HCEC 1CT (cell line): ENCODE measurements around the gene TJP1.
"Not testable (repeated sequence)": the region's sequence is repeated elsewhere in the genome, so short reads cannot be mapped to it uniquely, and the experiment has no call there.

Experiments
- DNase-seq: peaks from one replicate; pipeline ENCODE4 v3.0.0-alpha.2; 2017

TJP1 gene

DNA sequence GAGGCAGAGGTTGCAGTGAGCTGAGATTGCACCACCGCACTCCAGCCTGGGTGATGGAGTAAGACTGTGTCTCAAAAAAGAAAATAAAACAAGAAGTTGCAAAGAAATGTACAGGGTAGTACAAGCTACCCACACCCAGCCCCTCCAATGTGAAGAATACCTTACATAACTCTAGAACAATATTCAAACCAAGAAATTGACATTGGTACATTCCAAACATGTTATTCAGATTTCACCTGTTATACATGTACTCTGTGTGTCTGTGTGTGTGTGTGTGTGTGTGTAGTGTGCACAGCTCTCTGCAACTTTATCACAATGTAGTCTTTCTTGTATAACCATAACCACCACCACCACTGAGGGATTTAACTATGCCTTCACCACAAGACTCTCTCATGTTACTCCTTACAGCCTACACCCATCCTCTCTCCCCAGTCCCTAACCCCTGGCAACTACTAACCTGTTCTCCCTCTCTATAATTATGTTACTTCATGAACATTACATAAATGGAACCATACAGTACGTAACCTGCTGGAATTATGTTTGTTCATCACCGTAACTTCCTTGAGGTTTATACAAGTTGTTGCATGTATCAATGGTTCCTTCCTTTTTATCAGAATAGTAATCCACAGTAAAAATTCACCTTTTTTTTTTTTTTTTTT is 16.2 kb upstream of the TJP1 start:
- no peak for DNase-seq

DNA sequence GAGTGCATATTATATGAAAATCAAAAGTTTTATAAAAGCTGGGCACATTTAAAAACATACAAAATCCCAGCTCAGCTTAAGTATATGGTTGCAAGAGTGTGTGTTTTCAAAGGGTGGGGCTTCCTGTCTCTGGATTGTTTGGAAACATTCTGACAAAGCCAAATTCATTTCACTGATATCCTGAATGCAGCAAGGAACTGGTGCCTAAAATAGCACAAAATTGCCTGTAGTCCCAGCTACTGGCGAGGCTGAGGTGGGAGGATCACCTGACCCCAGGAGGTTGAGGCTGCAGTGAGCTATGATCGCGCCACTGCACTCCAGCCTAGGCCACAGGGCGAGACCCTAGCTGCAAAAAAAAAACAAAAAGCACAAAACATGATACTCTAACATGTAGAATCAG is 13.0 kb upstream of the TJP1 start:
- no peak for DNase-seq

DNA sequence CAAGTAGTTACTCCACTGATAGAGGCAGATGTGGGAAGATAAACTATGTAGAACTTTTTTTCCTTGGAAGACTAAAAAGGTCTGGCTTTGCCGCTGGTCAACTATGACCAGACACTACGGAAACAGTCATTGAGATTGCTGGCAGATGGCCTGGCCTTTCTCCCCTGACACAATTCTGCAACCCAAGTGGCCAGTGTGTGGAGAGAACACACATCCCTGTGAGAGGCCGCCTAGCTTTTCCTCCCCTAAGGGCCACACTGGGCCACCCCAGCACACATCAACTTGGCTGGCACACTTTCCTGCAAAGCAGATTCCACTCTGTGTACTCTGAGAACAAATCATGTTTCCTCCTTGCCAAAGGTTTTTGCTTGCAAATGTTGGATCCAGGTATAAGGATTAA is 10.4 kb upstream of the TJP1 start:
- DNase-seq: no peak

DNA sequence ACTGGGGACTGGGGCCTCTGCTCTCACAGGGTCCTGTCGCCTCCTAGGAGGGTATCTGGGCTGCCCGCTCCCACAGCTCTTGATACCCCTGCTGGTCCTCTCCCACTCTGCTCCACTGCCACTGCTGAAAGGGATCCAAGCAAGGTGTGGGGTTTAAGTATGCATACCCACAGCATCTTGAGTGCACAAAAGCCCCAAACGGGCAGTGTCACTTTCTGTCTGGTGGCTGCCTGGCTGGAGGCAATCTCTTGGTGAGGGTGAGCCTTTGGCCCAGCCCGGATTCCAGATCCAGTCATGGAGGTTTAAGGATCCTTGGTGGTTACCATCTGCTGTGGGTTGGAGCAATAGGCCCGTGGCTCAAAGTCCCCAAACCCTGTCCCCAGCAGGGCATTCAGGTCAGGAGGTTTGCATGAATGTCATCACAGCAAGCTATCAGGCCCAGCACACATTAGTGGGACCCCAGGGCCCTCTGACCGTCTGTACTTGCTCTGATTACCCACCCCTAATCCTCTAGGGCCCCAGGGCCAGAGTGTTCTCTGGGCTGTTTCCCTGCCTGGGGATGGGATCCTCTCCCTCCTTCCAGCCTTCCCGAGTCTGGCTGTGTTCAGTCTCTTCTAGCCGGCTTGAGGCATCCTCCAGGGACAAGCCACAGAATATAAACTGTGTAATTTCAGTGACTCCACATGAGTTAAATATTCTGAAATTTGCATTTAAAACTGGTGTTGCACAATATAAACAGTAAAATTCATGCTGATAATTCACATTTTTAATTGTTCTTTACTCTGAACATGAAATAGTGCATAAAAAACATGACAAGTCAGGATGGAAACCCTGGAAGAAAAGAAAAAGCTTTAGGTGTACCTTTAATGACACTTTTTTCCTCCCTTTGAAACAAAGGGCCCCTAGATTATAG is 4.9 kb upstream of the TJP1 start:
- DNase-seq: no peak

DNA sequence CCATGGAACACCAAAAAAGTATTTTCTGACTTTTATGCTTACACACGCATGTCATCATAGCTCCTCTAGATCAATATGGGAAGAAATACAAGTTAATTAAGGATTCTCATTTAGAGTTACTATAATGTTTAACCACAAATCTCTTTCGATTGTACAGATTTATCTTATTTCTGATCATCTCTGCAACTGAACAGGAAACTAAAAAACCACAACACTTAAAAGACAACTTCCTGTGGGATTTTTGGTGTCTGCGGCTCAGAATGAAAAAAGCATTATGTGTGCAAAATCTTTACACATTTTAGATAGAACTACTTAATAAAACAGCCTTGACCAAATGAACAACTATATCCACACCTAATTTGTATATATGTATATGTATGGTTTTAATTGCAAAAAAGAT is 3.0 kb upstream of the TJP1 start:
- DNase-seq: no peak

DNA sequence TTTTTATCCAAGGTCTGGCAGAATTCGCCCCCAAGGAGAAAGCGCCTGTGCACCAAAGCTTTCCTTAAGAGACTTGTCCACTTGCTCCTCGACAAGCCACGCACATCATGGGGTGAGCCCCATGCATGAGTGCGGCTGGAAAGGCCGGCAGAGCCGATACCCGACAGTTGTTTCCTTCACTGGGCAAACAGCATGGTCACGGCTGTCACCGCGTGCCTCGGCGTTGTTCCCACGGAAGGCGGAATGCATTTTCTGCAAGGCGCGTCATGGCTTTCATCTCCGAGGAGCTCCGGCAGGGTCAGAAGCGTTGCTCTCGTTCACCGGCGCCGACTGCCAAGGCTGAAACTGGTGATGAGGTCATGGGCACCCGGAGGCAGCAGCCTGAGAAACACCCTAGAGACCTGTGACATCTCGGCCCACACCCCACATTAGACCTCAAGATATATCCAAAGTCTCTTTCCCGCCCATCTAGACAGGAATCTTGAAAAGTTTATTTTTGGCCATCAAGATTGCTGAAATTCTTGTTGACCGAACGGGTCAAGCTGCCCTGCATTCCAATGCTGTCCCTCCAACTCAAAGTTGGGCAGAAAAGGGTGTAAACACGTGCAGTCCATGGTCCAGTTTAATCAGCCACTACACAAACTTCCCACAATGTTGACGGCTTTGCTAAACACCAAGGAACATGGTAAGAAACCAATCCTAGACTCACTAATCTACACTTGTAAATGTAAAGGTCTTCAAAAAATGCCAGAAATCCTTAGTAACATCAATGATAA is 604 bp upstream of the TJP1 start:
- peak; percentile 78 for DNase-seq

DNA sequence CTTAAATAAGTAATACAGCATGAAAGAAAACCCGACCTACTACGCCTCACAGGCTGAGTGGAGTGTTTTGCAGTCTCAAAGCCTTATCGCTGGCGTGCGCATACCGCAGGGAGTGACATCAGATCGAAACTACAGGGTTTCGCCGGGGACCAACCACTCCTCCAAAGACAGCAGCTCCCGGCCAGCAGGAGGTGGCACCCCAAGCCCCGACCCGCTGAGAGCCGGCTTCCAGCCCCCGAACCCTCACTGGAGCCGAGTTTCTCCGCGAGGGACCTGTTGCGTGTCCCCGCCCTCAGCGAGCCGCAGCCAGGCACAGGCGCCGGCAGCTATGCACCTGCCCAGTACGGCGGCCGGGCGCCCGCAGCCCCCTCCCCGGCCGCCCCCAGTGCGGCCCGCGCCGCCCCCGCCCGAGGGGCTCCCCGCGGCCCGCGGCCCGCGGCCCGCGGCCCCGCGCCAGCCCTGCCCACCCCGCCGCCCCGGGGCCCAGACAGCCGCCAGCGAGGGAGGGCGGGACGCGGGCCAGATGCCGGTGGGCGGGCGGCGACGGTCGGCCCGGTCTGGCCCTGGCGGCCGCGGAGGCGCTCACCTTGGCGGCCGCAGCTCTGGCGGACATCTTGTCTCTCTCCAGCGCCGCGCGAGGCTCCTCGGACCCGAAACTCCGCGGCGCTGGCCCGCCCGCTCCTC is 710 bp downstream of the TJP1 start:
- peak; percentile 85 for DNase-seq

DNA sequence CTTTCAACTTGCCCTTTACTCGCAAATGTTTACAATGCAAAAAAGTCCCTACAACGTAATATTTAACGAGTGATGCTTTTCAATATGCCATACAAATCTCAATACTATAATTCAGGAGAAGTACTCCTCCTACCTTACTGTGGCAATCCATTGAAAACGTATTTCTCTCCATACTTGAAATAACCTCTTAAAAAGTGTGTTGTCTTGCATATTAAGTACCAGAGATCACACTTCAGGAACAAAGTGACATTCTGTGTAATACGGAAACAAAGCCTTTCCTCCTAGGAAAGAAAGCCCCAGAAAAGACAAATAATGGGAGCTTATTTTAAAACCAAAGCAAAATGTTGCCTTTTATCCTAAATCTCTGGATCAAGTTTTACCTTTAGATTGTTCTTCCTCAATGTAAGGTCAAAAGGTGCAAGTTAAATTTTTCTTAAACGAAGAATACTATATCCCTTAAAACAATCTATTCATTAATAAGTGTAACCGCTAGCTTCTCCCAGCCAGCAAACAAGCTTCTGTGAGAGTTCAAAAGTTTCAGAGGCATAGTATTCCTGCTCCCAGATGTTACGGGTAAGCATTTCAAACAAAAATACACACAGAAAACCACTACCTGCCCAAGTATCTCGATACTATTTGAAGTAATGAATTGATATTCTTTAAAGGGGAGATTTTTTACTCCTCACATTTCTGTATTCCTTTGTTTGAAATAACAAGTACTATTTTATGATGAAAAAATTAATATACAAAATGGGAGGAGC is 1.7 kb downstream of the TJP1 start:
- no peak for DNase-seq

DNA sequence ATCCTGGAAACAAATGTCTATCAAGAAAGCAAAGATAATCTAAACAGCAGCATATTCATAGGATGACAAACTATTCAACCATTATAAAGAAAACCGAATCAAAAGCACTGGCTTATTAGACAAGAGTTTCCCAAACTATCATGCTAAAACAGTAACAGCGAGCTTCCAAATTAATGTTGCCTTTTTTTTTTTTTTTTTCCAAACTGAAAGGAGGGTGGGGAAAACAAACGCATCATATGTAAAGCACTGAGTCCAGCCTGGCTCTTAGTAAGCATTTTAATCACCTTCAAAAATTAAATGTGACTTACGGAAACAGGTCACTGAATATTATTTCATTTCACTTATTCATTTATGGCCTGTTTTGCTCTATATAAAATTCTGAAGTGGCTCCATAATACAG is 2.3 kb downstream of the TJP1 start:
- DNase-seq: no peak

DNA sequence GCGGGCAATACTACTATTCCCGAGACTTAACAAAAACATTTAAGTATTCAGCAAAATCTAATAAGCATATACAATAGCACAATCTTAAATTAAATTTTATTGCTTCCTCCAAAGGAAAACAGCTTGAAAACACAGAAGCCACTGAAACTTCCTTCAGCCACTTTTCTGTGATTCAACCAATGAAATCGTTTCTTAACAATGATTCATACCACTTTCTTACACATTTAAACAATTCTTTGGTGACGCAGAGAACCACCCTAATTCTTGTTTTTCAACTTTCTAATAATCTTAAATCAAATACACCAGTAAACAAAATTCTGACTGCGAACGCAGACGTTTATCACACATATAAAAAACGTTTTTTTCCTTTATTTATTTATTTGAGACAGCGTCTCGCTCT is 4.1 kb downstream of the TJP1 start:
- DNase-seq: peak; percentile 12

DNA sequence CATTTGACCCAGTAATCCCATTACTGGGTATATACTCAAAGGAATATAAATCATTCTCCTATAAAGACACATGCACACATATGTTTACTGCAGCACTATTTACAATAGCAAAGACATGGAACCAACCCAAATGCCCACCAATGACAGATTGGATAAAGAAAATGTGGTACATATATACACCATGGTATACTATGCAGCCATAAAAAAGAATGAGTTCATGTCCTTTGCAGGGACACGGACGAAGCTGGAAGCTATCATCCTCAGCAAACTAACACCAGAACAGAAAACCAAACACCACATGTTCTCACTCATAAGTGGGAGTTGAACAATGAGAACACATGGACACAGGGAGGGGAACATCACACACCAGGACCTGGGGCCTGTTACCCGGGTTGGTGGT is 4.8 kb downstream of the TJP1 start:
- DNase-seq: not testable (repeated sequence)

DNA sequence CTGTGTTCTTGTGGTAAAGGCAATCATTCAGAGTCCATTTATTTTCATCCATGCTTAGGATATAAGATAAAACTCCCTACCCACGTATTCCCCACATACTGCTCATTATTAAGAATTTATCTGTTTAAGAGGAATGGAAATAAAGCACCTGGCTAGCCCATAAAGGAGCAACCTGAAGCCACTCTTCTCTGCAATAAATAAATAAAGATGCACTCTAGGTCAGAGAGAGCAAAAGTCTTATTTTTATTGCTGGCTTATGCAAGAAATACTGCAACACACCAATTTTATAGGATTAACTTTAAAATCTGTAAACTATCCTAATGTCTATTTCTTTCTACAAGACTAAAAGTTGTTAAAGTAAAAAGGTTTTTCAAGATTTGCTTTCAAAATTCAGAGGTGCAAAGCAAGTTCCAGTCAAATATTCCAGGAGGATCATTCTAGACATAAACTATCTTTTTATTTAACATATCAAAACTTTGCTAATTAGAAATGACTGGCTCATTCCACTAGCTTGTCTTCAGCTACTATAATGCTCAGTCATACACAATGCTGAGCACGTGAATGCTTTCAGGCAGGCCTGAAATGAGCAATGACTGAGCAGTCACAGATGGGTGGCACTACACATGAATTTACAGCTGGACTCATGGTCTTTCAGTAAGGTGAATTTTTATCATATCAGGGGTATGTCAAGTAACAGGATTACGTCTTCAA is 7.1 kb downstream of the TJP1 start:
- DNase-seq: peak; percentile 56

DNA sequence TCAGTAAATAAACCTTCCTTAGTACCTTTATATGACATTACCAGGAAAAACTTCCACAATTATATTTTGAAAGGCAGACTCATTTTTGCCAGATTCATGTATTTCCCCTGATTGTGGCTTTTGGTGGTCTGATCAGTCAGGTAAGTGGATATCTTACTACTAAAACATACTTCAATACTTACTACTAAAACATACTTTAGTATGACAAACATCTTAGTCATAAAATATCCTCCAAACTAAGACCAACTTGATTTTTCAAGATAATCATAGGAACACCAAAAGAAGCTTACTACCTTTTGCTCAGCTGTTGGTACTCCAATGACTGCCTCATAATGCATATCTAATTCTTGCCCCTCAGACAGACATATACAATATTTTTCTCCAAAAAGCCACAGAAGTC is 9.3 kb downstream of the TJP1 start:
- DNase-seq: peak; percentile 56

DNA sequence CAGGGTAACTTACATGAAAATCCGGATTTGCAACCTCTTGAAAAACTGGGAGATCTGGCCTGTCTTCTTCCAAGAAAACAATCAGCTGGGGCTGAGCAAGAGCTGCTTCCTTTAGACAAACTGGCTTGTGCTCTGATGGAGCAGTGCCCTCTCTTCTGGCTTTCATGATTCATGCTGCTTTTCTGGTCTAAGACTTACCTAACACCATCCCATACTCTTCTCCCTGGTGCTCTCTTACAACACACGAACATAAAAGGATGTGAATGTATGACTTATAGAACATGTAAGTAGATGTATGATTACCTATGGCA is 9.9 kb downstream of the TJP1 start:
- peak; percentile 76 for DNase-seq

DNA sequence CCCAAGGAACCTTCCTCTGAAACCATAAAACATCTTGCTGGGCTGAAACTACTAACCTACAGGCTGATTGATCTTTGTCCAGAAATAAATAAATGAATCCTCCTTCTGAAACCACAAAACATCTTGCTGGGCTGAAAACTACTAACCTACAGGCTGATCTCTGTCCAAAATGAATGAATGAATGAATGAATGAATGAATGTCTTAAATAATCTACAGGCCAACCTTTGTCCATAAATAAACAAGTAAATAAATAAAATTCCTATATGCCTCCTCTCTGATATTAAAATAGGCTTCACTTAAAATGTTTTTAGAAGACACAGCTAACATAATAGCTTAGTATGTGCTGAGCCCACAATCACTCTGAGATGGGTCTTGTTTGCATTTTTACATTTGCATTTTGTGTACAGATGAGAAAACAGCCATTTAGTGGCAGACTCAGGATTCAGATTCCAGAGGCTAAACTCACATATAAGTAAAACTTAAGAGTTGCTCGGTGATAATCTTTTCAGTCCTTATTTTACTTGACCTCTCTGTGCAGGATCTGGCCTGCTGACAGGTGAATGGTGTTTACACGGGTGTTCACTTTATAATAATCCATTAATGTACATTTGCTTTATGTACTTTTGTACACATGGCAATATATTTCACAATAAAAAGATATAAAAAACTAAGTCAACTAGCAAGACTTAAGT is 10.4 kb downstream of the TJP1 start:
- DNase-seq: no peak

DNA sequence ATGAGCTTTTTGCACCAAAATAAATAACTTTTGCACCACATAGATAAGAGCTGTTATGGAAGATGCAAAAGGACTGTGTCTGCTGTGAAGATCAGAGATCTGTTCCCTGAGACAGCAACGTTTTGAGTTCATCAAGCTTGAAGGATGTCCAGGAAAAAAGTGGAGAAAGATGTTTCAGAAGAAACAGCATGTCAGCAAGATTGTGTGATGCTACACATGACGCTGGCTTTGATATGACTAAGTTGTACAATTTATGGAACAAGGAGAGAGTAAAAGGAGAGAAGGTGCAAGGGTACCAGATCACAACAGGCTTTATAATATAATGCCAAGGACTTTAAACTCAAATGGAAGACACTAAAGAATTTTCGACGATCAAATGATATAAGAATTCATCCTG is 16.6 kb downstream of the TJP1 start:
- no peak for DNase-seq

DNA sequence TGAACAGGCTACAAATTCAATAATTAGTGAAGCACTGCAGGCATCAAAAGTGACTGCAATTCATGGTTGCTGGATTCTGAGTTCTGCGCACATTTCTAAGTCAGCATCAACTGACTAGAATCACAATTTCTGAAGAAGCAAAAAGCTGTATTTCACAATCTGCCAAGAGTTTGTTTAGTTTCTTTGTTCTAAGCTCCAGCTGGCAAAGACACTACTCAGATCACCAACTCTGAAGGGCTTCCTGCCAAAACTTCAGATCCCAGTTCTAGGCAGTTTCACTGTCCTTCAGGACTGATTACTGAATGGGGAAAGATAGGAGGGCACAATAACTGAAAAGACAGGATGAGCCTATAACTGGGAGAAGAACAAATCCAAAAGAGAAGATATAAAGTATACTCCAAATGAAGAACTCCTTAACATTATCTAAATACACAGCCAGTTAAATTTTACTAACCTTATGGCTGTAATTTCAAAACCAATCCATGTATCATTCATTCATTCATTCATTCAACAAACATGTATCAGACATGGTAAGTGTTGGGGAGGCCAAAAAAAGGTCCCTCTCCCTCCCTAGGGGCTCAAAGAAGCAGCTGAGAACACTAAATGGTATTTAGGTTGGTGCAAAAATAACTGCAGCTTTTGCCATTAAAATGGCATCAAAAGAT is 17.1 kb downstream of the TJP1 start:
- DNase-seq: peak; percentile 83

DNA sequence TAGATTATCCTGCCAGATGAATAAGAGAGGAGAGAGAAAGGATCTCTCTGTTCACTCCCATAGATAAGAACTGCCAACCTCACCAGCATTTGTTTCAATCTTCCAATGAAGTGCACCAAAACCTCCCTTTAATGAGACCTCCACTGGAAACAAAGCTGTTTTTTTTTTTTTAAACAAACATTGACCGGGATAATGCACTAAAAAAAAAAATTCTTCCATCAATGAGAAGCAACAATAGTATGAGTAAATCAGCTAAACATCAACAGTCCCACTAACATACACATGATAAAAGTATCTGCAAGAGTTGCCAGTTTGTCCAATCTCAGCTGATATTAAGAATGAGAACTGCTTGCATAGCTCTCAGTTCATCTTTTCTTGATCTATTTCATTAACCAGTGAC is 19.9 kb downstream of the TJP1 start:
- DNase-seq: no peak

DNA sequence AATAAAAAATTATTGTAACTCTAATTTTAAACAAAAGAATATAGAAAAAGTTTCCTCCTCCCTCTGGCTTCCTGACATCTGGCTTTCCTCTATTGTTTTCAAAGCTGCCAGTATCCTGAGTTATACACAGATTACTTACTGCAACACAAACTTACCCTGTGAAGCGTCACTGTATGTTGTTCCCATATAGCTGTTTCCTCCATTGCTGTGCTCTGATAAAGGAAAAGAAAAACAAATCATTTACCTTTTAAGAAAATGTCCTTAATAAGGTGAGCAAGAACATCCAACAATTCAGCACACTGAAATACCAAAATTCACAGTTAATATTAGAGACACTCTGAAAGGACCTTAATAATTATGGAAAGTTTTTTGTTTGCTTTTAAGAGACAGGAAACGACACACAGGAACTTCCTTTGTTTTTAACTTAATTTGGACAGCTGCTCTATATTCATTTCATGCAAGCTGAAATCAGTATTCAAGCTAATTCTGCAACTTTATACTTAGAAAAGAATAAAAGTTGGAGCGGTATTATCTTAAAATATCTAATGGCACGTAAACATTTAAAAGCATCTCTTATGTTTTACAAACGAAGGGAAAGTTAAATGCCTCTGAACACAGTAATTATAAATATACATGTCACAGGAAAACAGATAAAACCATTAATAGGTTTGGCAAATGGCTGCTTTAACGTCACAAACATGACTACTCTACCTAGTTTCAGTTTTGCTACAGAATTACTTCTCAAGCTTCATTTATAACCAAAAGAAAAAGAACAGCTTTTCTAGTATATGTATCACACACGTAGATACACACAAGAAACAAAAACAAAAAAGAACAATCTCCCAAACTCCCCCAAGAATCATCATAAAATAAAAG is 21.5 kb downstream of the TJP1 start:
- DNase-seq: no peak

DNA sequence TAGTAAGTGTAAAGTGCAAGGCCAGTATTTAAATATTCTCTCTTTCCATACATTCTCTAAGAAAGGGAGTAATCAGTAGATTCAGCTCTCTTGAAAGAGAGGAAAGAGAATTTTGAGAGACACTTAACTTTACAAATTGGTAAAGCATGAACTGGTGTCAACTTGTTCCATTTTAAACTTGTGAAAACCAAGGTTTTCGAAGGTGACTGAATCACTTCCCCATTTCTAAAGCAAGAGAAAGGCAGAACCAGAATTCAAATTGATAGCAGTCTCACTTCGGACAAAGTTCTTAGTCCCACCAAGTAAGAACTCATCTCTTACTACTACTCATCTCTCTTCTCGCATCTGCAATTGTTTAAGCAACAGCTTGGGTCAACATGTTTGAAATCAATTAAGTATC is 22.4 kb downstream of the TJP1 start:
- no peak for DNase-seq
